Measurements from ENCODE around the gene HK1.

- TF ChIP-seq, protein P1, sequence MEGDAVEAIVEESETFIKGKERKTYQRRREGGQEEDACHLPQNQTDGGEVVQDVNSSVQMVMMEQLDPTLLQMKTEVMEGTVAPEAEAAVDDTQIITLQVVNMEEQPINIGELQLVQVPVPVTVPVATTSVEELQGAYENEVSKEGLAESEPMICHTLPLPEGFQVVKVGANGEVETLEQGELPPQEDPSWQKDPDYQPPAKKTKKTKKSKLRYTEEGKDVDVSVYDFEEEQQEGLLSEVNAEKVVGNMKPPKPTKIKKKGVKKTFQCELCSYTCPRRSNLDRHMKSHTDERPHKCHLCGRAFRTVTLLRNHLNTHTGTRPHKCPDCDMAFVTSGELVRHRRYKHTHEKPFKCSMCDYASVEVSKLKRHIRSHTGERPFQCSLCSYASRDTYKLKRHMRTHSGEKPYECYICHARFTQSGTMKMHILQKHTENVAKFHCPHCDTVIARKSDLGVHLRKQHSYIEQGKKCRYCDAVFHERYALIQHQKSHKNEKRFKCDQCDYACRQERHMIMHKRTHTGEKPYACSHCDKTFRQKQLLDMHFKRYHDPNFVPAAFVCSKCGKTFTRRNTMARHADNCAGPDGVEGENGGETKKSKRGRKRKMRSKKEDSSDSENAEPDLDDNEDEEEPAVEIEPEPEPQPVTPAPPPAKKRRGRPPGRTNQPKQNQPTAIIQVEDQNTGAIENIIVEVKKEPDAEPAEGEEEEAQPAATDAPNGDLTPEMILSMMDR (IDR thresholded peaks at IDR 0.05) = no peak
- TF ChIP-seq POLR2AphosphoS5 (IDR thresholded peaks at IDR 0.05) (no peak), POLR2A (IDR thresholded peaks at IDR 0.05) (no peak)
Measured at GRCh38 chr10:69352569-69353264, 74.4 kb downstream of the HK1 start.

All from suprapubic skin (tissue), 4 donors.